GM21423 (cell line): ENCODE measurements around the gene SPACA7.

Experiments used
- ATAC-seq: cut with Tn5 transposase; IDR thresholded peaks from one replicate; pipeline ENCODE4 v1.9.1; 2021; ENCODE audit warnings: mild to moderate bottlenecking, moderate library complexity; ENCODE audit not compliant: unreplicated experiment

SPACA7 gene

GRCh38 chr13:112462408-112462807 lies 86.3 kb downstream of the SPACA7 start:
- ATAC-seq, result no peak

DNA sequence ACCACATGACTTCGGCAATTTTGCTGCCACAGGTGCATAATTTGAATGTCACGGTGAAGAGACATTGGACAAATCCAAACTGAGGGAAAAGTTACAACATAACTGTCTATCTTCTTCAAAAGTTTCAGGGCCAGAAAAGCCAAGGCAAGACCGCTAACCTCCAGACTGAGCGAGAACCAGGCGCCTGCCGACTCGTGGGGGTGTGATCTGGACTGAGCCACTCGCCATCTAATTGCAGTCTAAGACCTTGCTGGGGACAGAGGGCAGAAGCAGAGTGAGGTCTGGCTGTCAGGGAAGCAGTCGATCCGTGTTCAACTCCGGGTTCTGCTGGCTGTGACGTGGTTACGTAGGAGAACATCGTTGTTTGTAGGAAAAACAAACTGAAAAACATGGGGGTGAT lies 88.6 kb downstream of the SPACA7 start:
- no peak for ATAC-seq

DNA sequence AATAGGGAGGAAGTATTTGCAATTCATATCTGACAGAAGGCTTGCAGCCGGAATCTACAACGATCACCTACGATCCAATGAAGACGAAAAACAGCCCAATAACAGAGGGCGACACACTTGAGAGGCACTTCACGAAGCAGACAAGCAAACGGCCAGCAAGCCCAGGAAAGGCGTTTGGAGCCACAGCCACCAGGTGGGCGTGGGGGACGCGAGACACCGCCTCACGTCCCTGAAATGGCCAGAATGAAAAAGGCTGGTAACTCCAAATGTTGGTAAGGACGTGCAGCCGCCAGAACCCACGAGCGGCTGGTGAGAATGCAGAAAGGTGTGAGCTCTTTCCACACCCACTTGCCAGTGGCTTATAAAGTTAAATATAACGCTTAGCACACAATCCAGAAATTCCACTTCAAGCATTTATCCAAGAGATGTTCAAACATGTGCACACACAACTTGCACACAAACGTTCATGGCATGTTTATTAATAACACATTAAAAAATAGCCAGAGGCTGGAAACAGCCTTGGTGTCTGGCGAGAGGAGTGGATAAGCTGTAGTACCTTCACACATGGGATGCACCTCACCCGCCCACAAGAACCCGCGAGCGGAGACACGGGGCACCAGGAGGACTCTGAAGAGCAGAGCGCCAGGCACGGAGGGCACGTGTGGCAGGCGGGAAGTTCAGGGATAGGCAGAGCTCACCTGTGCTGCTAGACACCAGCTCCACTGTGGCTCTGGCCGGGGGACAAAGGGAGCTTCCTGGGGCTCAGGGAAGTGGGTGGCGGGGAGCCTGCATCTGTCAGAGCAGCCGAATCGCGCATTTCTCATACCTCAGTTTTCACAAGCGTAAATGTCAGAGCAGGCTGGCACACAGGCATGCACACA lies 89.3 kb downstream of the SPACA7 start:
- ATAC-seq, result no peak

DNA sequence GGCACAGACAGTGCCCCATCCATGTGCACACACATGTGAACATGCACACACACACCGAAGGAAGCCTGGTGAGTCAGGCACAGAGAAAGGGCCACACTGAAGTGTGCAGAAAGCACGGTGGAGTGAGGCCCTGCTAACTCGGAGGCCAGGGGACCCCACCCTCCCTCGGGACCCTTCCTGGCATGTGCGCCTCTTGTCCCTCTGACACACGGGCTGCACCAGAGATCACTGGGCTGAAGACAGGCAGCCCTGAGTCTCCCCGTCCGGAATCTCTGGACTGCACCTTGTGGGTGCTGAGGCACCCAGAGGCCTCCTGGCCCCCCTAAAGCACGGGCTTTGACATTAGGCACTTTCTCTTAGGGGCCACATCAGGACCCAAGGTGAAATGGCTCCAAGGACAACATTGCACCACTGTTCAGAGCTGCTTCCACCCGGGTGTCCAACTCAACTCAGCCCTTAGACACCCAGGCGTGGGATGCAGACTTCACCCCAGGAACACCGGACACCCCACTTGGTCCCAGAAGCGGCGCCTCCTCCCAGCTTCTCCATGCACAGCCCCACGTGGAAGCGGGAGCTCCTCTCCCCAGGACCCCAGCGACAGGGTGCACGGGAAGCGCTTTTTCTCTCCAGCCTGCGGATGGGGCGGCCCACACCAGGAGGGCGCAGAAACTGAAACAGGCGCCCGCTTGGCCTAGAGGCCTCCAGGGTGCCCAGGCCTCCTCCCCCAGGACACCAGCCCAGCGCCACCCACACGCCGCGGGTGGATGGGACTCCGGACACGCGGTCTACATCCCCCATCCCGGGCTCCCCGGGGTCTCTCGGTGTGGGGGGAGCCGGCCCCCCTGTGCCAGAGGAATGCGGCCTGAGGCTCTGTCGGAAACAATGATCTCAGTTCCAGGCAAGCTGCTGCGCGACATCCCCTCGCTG lies 90.2 kb downstream of the SPACA7 start:
- no peak for ATAC-seq

DNA sequence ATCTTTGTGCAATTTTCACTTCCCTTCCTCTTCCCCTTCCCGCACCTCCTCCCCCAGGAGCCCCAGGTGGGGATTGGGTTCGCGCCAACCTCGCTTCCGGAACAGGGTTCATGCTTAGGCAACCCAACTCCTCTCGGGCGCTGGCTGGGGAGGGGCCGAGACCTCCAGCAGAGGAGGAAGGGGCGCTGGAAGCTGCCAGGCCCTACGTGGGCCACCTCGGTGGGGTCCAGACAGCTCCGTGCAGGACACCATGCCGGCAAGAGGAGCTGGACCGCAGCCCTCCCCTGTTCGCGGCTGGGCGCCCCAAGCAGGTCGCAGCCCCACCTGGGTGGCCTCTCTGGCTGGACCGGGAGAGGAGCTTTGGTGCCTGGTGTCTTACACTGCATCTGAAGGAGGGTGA lies 91.1 kb downstream of the SPACA7 start:
- no peak for ATAC-seq

- ATAC-seq, result no peak
These were observed 91.9 kb downstream of the SPACA7 start for GRCh38 chr13:112468069-112468468.

DNA sequence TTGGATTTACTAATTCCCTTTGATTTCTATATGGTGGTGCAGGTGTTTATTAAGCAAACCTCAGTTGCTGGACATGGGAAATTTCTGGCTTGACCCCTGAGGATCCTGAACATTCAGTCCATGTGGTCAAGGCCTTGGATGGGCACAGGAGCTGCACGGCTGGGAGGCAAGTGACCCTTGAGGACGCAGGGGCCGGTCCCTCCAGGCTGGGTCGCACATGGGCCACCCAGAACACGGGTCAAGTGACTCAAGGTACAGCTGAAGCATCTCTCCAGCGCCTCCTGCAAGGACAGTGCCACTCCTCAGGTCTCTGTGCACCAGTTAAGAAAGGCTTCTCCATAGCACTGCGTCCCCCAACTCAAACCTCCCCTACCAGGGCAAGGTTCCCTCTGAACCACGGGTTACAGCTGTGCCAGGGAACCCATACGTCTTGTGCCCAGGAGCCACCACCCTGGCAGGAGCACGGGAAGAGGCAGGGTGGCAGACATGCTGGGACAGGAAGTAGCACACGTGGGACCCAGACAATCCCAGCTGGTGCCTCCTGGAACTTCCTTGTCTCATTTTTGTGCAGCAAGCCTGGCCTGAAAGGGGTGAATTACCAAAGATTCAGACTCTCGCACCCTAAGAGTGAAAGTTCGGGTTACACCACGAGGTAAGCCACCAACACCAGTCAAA lies 93.1 kb downstream of the SPACA7 start:
- no peak for ATAC-seq

- ATAC-seq, result no peak
These were observed 97.7 kb downstream of the SPACA7 start for GRCh38 chr13:112473818-112474217.

- ATAC-seq, result no peak
These were observed 98.7 kb downstream of the SPACA7 start for GRCh38 chr13:112474869-112475268.

DNA sequence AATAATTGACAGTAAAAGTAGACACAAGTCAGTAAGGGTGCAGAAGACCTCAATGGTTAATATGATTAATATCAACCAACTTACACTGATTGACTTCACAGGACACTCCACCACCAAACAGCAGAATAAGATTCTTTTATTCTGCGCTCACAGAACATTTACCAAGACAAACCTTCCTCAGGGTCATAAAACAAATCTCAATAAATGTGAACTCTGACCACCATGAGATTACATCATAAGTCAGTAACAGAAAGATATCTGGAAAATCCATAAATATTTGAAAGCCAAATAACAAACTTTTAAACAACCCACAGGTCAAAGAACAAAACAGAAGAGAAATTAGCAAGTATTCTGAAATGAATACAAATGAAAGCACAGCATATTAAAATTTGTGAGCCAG lies 99.7 kb downstream of the SPACA7 start:
- no peak for ATAC-seq

- no peak for ATAC-seq
These were observed 101.0 kb downstream of the SPACA7 start for GRCh38 chr13:112477070-112477619.

DNA sequence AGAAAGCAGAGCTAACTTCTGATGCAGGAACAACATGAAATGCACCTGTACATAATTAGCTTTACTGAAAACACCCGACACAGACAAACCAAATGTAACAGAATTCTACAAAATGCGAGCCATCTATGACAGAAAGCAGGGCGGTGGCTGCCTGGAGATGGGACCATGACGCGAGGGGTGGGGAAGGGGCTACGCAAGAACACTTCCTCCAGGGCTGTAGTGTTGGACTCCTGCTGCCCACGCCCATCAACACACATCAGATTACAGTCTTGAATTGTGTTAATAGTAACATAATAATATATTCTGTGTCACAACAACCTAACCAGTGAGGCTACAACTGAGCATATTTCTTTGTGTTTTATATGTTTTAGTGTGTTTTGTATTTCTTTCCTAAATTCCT lies 103.2 kb downstream of the SPACA7 start:
- ATAC-seq, result no peak

DNA sequence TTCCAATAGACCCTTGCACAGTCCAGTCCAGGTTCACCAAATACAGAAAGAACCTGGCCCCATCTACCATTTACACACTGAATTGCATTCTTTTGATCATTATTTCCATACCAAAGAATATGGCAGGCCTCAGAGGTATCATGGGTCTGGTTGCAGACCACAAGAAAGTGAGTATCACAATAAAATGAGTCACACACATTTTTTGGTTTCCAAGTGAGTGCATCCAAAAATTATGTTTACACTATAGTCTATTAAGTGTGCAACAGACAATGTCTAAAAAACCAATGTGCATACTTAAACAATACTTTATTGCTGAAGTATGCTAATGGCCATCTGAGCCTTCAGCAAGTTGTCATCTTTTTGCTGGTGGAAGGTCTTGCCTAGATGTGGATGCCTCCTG lies 105.3 kb downstream of the SPACA7 start:
- ATAC-seq, result no peak

DNA sequence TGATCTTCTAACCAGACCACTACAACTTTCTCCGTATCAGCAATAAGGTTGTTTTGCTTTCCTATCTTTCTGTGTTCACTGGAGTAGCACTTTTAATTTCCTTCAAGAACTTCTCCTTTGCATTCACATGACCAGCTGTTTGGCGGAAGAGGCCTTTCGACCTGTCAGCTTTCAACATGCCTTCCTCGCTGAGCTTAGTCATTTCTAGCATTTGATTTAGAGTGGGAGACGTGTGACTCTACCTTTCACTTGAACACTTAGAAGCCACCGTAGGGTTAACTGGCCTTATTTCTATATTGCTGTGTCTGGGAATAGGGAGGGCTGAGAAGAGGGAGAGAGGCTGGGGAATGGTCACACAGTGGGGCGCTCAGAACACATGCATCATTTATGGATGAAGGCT lies 107.1 kb downstream of the SPACA7 start:
- no peak for ATAC-seq
